Jurkat, Clone E6-1 (cell line): ENCODE data around the gene TOP2B.

ENCODE experiments used
- DNase-seq: peaks from one replicate; pipeline ENCODE4 v3.0.0-alpha.2; 2011; ENCODE audit warnings: low read depth, low spot score
- H3K4me3 ChIP-seq: 2 replicates; pipeline ENCODE4 v1.5.1; 2011; ENCODE audit warnings: mild to moderate bottlenecking, low read length, control low read depth, moderate library complexity

TOP2B gene

DNA sequence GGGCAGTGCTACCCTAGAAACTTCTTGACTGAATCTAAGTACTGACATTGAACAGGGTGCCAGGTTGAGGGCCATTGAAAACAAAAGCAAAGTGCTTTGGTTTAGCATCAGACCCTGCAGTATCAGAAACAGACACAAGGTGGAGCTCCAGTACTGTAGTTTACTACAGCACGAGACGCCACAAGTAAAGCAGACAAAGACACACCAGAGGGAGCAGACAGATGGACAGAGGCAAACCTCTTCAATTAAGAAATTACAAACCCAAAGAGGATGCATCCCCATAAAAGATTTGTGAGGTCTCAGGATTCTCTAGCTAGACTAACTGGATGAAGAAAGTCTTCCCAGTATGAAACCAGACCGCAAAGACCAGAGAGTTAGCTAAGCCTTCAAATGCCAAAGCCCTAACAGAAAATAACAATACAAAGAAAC, 16.6 kb downstream of the TOP2B start:
- DNase-seq, result peak; percentile 87
- H3K4me3 ChIP-seq, result no peak overlapping the region

DNA sequence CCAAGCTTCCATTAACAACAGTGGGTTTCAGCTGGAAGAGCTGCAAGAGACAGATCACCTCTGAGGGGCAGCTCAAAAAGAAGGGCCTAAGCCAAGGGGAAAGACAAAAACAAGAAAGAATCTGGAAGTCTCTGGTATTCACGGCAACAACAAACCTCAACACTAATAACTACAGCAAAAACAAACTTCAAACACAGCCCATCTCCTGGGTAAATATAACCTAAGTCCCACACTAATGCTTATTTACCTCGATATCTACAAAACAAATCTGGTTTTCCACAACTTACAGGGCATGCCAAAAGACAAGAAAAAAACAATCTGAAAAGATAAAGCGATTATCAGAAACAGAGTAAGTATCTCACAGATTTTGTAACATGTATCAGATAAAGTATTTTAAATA, 29.7 kb downstream of the TOP2B start:
- DNase-seq, result no peak
- no peak overlapping the region for H3K4me3 ChIP-seq

DNA sequence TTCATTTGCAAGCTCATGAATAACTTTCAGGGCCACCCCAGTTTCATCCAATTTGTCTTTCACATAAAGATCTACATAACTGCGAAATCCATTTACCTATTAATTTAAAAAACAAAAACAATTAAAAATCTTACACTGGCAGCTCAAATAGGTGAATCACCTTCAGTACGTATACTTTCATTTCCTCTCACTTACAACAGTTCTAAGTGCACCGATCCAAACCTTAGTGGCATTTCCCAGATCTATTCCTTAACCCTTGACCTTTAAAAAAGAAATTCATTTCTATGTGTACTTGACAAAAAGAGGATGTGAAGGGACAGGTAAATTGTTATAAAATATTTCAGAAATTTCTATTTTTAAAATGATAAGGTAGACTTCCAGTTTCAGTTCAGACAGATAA, 30.8 kb downstream of the TOP2B start:
- no peak overlapping the region for H3K4me3 ChIP-seq
- no peak for DNase-seq

DNA sequence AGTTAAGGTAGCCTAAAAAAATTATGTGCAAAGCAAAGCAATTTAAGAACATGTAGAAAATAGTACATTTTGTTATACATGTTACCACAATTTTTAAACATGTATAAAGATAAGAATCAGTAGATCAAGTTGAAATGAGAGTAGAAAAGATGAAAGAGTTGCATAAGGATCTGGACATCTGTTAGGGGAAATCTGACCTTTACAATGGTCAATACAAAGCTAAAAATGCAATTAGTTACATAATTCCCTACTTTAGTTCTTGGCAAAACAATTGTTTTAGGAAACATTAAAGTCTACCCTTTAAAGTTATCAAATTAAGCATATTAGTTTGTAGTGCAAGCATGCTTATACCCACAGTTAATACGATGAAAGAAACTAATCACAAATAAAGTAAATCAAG, 32.7 kb downstream of the TOP2B start:
- no peak for DNase-seq
- no peak overlapping the region for H3K4me3 ChIP-seq

DNA sequence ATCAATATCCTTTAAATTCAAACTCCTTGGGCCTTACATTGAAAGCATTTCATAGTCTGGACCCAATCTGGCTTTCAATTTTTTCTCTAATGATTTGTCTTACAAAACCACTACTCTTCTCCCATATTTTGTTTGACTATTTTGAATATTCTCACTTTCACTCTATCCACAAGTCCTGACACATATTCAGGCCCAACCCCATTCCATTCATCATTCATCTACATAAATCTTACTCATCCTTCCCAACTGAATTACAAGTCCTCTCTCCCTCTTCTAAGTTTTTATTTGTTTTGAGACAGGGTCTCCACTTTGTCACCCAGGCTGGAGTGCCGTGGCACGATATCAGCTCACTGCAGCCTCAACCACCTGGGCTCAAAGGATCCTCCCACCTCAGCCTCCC, 43.6 kb downstream of the TOP2B start:
- H3K4me3 ChIP-seq, result no peak overlapping the region
- DNase-seq, result no peak

DNA sequence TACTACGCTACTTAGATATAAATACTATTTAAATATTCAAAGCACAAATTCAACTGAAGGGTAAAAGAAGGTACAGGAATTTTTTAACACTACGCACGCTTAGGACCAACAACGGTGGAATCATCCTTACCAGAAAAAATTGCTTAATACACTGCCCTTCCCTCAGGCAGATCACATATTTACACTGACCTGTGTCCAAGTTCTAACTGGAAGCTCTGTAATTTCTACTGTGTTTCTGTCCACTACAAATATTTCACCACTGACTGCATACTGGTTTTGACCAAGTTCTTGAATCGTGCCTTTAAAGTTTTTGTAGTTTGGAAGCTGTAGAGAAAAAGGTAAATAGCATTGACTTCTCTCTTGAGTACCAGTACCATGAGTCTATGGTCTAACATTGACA, 44.2 kb downstream of the TOP2B start:
- no peak overlapping the region for H3K4me3 ChIP-seq
- DNase-seq, result no peak

DNA sequence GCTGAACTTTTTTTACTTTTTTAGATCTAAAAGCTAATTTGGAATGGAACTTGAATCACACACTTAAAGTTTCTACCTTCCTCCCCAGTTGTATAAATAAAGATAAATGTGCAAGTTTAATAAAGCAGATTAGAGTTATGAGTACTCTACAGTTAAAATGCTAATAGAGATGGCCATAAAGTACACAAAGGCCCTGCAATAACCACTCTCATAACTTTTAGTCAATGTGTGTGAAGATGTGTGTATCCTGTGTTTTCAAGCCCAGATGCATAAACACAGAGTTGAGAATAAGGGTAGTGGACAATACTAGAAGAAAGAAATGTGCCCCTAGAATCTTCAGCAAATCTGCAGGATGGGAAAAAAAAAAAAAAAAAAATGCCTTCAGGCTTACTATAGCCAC, 45.3 kb downstream of the TOP2B start:
- H3K4me3 ChIP-seq, result no peak overlapping the region
- DNase-seq, result no peak

DNA sequence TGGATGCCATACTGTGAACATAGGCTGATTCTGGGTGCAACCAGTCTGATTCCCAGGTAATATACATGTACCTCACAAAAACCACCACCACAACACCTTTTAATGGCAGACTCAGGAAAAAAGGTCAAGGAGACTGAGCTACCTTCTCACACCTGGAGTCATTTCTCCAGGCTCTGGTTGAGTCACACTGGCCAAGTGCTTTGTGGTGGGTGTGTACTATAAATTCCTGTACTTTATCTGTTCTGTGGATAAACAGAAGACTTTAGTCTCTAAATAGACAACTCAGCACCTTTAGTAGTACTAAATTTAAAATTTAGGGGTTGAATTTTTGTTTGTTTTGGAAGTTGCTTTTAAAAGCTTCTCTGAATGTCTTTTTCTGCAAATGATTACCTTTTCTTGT, 46.7 kb downstream of the TOP2B start:
- DNase-seq, result no peak
- H3K4me3 ChIP-seq, result no peak overlapping the region

DNA sequence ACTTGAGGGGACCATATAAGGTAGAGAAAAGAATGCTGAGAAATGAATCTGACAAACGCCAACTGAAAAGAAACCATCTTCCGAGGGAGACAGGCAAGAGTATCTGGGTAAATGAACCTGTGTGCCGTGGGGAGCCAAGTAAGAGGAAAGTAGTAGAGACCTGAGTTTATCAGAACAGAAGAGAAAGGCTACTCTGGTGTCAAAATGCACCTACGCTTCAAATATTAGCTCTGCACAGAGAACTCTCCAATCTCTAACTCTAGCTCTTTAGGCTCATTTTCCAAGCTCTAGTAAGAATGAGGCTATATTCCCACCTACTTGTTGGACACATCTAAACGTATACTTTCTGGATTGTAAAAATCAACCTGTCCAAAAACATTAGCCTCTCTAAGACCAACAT, 53.5 kb downstream of the TOP2B start:
- DNase-seq, result no peak
- no peak overlapping the region for H3K4me3 ChIP-seq

DNA sequence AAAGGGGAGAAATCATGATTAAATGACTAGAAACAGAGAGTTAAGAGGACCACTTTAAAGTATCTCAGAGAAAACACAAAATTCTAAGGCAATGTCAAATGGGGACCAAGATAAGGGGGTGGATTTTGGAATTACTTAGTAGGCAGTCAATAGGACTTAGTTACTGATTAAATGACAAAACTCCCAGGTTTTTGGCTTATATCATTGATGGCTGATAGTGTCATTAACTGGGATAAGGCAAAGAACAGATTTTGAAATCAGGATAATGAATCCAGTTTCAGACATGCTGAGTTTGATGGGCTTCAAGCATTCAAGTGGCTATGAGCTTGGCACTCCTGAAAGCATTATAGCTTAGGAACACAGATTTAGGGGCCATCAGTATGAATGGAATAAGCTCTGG, 53.9 kb downstream of the TOP2B start:
- DNase-seq, result no peak
- H3K4me3 ChIP-seq, result no peak overlapping the region

DNA sequence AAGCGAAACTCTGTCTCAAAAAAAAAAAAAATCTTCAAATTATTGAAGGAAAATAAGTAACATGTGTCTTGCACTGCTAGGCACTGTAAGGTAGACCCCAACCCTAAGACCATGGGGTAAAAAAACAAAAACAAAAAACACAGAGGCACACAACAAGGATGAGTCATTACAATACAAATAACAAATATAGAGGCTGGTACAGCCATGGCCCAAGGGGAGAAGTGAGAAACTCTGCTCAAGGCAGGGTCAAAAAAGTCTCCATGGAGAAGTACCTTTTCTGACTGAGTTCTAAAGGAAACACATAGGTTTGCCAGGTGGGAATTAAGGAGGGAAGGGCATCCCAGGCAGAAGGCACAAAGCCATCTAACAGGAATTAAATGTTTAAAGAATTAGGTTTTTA, 54.5 kb downstream of the TOP2B start:
- no peak for DNase-seq
- H3K4me3 ChIP-seq, result no peak overlapping the region

DNA sequence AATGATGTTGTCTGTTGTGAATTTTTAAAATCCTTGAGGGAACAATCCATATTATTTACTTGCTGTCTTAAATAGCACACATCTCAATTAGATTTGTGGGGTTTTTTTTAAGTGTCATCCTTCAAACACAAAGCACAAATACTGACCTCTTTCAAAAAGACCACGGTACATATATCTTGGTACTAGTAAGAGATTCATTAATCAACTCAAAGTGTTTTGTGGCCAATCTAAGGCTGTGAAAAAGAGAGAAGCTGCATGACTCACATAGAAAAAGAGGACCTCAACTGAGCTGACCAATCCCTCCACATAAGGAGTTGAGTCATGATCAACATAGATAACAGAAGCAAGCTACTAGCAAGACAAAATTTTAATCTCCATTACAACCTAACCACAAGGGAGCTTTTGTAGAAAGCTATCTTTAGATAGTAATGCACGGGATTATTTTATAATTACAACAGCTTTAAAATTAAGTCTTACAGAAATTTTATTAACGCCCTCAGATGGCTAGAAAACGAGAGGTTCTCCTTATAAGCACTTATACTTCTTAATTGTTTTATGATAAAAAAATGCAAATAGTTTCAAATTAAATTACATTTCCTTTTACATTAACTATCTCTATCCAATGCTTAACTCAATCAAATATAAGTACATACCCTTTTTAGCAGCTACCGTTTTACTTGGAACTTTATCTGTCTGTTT, 60.5 kb downstream of the TOP2B start:
- no peak for DNase-seq

DNA sequence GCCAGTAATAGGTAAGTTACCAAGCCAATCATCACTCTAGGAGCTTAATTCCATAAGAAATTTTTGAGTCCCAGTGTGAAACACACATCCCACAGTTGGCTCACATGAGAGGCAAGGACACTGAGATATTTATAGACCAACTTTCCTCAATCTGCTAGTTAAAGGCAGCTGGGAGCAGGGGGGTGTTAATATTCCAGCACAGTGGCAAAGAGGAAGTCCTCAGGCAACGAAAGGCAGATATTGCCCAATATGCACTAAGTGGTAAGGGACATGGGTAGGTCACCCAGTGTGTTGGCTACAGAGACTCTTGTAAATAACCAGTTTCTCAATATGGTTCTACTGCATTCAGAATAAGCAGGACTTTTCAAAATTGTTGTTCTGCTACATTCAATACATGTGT, 61.0 kb downstream of the TOP2B start:
- no peak for DNase-seq
- H3K4me3 ChIP-seq, result no peak overlapping the region

More for the DNA sequence above, 60.5 kb downstream of the TOP2B start:
- H3K4me3 ChIP-seq, result no peak overlapping the region

DNA sequence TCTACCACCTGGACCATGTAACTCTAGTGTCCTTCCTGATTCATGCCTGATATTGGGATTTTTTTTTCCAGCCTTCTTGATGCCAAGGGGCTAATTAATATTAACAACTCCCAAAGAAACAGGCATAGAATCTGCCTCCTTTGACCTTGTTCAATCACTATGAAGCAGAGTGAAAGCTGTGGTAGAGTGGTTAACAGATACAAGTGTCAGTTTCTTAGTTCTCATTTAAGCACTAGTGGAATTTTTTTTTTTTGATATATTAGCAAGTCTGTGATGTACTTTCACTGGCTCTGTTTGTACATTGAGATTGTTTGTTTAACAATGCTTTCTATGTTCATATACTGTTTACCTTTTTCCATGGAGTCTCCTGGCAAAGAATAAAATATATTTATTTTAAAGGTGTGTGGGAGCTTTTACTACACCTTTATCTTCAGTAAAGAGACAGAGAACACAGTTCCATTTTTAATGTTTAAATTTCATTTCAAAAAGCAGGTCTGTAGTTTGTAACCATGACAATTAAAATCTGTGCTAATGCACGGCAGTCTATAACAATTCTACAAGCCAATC, 67.1 kb downstream of the TOP2B start:
- DNase-seq, result no peak
- H3K4me3 ChIP-seq, result no peak overlapping the region

DNA sequence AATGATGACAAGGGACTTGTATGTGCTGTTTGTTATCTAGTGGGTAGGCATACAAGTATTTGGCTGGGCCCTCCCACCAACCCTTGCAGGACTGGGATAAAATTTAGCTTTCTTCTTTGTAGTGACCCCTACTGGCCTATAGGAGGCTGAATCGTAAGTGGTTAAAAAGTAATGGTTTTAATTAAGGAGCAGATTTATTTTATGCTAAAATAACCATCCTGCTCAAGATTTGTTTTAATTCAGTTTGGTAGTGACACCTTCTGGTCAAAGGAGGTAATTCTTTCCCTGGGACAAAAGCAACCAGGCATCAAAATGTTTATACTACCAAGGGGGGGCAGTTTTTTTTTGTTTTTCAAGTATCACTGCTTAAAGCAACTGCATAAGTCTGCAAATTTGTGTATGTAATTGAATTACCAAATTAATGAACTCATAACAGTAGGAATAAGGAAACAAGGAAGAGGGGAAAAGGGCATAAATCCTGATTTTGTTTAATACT, 70.7 kb downstream of the TOP2B start:
- peak; percentile 47 for DNase-seq
- H3K4me3 ChIP-seq, result no peak overlapping the region

DNA sequence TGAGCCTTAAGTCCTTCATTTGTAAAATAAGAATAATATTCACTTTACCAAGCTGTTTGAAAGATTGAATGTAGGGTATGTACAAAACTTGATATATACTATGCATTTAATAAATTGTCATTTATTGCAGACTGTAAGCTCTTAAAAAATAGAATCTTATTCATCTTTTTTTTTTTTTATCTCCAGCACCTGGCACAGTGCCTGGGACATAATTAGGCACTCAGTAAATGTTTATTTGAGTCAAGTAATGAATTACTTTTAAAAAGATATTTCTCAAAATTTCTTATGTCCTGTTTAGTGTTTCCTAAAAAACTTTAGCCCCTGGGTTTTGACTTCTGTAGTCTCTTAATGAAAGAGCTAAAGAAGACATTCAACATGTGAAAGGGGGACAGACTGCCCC, 71.7 kb downstream of the TOP2B start:
- H3K4me3 ChIP-seq, result no peak overlapping the region
- no peak for DNase-seq

DNA sequence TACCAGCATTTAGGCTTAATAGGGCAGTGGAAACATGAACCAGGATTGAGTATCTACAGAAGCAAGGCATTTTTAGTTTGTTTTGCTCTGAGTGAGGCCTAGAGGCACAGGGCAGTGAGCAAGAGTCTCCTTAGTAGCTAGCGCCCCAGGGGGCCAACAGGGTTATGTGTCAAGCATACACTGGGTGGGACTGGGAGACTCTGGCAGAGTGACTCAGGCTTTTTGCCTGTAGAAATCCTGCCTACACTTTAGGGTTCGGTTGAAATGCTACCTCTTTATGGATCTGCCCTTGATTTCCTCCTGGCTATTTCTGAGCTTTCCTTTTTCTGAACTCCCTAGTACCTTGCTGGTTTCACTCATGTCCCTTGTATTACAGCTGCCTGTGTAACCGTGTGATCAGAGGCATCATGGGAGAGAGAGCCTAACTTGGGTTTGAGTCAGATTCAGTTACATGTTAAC, 72.2 kb downstream of the TOP2B start:
- H3K4me3 ChIP-seq, result no peak overlapping the region
- DNase-seq, result no peak

DNA sequence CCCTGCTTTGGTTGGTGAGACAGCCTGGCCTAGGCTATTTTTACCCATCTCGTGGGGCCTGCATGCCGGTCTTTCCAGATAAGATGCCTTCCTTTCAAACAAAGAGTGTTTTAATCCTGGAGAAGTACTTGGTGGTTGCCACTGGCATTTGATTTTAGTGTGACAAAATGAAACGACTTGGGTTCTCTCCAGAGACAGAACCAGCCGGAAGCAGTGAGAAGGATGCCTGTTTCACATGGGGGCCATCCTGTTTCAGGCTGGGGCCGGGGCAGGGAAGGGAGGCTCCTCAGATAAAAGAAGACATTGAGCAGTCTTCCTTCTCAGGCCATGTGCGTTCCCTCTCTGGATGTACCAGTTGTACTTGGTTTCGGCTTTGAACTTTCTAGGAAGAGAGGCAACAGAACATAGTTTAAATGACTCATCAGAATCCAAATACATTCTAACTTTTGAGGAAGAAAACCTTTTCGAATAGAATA, 74.9 kb downstream of the TOP2B start:
- no peak for DNase-seq
- H3K4me3 ChIP-seq, result no peak overlapping the region

DNA sequence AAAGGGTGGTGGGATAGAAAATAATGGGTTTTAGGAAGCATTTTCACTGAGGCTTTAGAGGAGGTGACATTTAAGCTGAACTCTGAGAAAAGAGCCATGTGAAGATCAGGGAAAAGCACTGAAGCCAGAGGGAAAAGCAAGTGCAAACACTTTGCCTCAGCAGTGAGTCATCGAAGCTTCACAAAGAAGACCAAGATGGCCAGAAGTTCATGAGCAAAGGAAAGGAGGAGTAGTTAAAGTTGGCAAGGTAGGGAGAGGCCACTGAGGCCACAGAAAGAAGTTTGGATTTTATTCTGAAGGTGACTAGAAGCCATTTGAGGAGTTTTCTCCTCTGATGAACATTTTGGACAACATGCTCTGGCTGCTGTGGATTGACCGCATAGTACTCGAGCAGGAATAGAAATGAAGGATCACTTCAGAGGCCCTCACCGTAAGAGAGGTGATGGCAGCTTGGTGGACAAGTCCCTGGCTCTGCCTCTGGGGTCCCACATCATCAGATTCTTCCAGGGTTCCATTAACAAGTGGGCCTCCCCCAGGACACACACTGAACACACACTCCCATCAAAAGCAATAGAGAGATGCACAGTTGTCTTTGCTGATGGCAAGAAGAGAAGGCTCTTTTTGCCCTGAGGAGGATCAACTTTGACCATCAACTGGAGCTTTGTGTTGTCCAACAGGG, 75.5 kb downstream of the TOP2B start:
- no peak overlapping the region for H3K4me3 ChIP-seq
- DNase-seq, result no peak

DNA sequence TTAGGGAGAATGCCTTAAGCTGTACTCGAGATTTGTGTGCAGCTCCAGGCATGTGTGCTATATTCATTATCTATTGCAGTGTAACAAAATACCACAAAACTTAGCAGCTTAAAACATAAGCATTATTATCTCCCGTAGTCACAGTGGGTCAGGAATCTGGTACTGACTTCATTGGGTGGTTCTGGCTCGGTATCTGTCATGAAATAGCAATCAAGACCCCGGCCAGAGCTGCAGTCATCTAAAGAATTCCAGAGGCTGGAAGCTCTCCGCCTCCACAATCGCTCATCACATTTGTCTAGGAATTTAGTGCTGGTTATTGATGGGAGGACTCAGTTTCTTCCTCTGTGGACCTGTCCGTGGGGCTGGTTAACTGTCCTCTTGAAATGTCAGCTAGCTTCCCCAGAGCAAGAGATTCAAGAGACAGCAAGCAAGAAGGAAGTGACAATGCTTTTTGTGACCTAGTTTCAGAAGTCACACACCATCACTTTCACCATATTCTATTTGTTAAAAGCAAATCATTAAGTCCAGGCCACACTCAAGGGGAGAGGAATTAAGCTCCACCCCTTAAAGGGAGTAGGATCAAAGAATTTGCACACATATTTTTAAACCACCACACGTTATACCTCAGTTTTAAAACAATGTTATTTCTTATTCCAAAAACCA, 76.1 kb downstream of the TOP2B start:
- H3K4me3 ChIP-seq, result no peak overlapping the region
- DNase-seq, result no peak
